CD4-positive, alpha-beta T cell treated with Interleukin-6 for 4 hours (primary cell): ENCODE measurements around the gene ANK3.

Experiments used
- DNase-seq: peaks from one replicate; pipeline ENCODE4 v3.0.0-alpha.2; 2020; ENCODE audit warnings: mixed read lengths

ANK3 gene

DNA sequence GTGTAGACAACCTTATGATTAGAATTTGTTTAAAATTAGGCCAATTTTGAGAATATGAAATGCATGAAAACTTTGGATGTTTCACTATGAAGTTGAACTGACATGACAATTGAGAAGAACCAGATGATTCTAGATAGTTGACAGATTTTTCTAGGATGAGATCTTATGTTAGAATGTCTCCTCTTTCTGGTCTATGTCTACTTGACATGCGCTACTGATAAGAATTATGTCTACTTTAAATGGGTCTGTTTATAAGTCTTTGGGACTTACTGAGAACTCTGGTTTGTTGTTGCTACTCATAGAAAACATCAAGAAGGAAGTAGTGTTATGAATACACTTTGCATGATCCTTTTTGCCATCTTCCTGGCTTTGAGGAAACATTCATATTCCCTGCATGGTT, 255.1 kb downstream of the ANK3 start:
- DNase-seq: no peak

GRCh38 chr10:60130130-60130579, 259.5 kb downstream of the ANK3 start:
- no peak for DNase-seq

- no peak for DNase-seq
These were observed 263.8 kb downstream of the ANK3 start for GRCh38 chr10:60125895-60126294.

GRCh38 chr10:60124536-60124935, 265.1 kb downstream of the ANK3 start:
- DNase-seq: no peak

GRCh38 chr10:60123668-60124067, 266.0 kb downstream of the ANK3 start:
- DNase-seq: no peak

- DNase-seq: no peak
These were observed 266.5 kb downstream of the ANK3 start for GRCh38 chr10:60123172-60123571.

DNA sequence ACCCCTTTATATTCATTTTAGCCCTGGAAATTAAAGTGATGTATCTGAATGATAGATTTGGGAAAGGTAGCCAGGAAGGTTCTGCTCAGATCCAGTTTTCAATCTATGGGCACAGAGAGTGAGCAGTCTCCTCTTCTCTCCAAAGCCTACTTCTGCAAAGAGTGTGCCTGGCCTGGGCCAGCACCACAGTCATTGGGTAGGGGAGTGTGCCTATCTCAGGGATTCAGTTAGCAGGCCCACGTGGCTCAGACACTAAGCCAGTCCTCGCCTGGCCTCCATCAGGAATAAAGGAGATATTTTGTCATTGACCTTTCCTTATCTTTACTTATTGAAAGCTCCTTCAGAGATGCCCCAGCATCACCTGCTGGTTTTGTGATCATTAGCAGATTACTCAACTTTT, 267.5 kb downstream of the ANK3 start:
- DNase-seq: no peak

GRCh38 chr10:60114765-60115586, 274.7 kb downstream of the ANK3 start:
- peak; percentile 7 for DNase-seq

DNA sequence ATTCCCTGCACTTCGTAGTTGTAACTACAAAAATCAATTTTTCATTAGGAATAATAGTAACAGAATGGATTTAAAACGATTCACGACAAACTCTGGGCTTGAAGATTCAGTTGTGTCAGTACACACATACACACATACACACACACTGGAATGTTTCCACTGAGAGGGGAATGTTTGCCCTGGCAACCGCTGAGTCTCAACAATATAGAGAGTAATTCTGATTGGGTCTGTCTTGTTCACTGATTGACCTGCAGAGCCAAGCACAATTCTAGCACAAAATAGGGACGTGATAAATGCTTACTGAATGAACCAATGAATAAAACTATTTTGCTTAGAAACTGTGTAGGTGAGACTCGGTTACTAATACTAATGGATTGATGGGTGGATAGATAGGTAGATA, 278.9 kb downstream of the ANK3 start:
- DNase-seq: no peak

DNA sequence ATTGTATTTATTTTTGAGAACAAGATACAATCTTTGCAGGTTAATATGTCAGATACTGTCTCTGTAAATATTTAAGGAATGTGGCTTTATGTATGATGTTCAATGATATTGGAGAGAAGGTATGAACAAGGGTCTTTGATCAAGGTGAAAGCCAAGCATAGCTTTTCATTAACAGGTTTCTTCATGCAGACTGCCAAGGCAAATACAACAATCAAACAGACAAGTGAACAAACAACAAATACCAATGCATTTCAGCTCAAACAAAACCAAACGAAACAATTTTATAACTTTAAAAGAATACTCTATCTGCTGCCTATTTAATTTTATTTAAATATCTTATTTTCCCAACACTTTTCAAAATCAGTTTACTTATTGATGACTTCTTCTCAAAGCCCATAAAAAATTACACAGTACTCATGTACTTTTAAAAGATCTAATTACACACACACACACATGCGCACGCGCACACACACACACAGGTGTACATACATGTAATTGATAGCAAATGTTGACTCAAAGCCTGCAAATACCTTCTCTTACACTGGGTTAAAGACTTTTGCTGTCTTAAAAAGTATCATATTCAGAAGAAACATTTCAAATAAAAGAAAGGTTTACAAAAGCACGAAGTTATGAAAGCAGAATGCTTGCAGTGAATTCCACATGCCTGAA, 282.2 kb downstream of the ANK3 start:
- DNase-seq: no peak

- no peak for DNase-seq
These were observed 284.4 kb downstream of the ANK3 start for GRCh38 chr10:60105295-60105695.

DNA sequence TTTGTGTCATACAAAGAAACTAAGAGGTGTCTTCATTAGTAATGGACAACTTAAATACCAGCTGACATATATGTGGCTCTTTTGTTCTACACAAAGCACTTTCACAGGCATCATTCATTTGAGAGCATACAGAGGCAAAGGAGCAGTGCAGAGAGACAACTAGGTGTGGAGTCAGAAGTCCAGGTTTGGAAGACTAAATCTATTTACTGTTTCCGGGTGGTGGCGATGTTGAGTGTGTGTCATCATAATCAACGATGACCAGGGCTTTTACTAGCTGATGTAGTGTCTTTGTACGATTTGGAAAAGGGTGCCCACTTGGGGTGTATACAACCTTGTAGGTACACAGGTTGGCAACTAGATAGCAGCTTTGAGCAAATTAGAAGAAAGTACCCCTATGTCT, 287.9 kb downstream of the ANK3 start:
- DNase-seq: no peak

- DNase-seq: peak; percentile 6
These were observed 289.5 kb downstream of the ANK3 start for GRCh38 chr10:60099998-60100747.

DNA sequence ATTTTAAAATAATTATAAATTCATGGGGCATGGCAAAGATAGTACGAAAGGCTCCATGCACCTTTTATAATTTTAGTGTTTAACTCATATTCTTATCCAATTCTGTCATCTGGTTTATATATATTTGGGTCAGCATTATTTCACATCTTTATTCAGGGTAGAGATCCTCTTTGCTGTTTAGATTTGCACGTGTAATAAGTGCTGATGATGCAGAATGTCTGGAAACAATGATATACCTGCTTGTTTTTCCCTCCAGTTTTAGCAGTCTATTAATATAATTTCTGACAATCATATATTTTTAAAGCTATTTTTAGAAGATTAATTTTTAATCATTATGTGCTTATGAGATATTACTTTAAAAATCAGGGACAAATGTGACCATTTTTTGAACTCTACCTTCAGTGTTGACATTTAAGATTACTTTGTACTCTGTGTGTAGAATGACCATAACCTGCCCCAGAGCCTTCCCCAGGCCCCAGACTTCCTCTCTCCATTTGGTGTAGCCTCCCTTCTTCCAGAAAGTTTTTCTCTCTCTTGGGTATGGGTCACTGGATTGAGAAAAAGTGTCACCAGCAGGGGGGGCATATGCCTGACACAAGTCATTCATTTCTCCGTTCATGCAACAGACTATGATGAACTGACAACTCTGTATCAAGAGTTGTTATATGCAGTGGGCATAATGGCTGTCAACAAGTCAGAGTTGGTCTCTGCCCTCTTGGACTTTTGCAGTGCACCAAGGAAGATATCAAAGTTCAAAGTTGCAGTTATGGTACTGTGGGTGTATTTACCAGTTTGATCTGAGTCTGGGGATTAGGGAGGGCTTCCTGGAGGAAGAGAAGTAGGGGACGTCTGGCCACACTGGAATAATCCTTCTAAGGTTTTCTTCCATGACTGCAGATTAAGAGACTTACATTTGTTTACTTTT, 290.7 kb downstream of the ANK3 start:
- DNase-seq: no peak

DNA sequence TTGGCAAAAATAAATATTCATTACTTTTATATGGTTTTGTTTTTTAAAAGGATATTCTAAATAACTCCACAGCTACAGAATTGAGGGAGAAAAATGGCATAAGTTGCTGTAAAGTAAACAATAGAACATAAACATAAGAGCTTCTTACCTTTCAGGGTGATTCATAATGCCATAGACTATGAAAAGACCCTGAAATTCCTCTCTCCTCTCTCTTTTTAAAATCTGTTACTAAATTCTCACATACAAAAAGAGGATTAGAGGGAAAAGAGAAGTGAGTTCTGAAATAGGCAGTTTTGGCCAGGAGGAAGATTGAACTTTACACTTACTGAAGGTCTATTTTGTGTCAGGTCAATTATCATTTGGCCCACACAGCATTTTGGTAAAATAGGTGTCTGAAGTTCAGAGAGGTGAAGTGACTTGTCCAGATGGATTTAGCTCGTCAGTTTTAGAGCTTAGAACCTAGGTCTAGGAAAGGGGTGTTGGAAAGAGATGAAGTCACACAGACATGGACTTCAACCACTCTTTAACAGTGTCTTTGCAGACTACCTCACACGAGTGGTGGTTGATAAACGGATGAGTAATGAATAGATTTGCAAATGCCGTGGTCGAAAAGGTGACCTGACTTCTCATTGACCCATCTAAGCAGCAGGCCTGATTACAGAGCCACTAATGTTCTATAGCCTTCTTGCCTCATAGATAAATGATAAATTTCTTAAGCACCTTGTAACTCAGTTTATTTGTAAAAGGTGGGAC, 292.7 kb downstream of the ANK3 start:
- no peak for DNase-seq

- no peak for DNase-seq
These were observed 296.4 kb downstream of the ANK3 start for GRCh38 chr10:60093317-60093716.

DNA sequence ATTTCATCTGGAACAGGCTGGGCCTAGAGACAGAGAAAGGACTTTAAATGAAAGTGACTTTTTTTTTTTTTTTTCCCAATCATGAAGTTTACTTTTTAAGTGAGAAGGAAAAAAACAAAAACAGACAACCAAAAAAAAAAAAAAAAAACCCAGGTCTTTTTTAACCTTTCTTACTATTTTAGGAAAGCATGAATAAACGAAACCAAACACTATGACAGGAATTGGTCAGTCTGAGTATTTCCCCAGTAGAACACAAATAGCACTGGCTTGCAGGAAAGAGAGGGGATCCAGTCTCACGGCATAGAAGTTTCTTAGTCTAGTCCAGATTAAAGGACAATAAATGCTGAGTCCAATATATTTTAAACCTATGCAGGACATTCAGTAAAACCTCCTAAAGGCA, 302.8 kb downstream of the ANK3 start:
- no peak for DNase-seq

- no peak for DNase-seq
These were observed 303.3 kb downstream of the ANK3 start for GRCh38 chr10:60086421-60086820.

- DNase-seq: no peak
These were observed 306.8 kb downstream of the ANK3 start for GRCh38 chr10:60082744-60083344.

DNA sequence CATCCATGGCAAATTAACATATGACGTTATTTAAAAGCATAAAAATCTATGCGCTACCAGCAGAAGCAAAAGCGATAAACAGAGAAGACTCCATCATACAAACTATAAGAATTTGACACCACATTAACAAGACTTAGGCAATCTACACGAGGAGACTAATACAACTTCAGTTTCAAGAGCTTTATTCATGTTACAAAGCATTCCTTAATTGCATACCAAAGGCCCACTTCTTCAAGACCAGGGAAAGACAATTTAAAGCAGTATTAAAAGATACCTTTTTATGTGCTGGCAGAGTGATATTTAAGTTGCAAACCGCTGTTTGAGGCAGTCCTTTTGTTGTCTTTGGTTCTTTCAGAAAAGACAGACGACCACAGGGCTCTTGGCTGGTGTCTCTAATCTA, 307.3 kb downstream of the ANK3 start:
- no peak for DNase-seq
